HepG2 (cell line): ENCODE measurements around the gene KRTAP1-1.

ENCODE experiments used
- CTCF ChIP-seq: sonication (generic); formaldehyde crosslinking; IDR thresholded peaks from 2 replicates; pipeline ENCODE4 v1.5.0; 2020; ENCODE audit warnings: mild to moderate bottlenecking, missing genetic modification reagents, moderate library complexity
- ESRRA ChIP-seq: sonication (generic); formaldehyde crosslinking; IDR thresholded peaks from 2 replicates; pipeline ENCODE4 v1.5.1; 2020; ENCODE audit warnings: mild to moderate bottlenecking, low read depth, missing genetic modification reagents
- HMG20A ChIP-seq: IDR thresholded peaks from 2 replicates; pipeline ENCODE4 v1.6.1; 2016; ENCODE audit warnings: borderline replicate concordance
- HNF4A ChIP-seq: sonication (generic); formaldehyde crosslinking; IDR thresholded peaks from 2 replicates; pipeline ENCODE4 v1.4.0; 2020; ENCODE audit warnings: missing genetic modification reagents
- POLR2AphosphoS5 ChIP-seq: IDR thresholded peaks from 2 replicates; pipeline ENCODE4 v1.6.1; 2012; ENCODE audit warnings: low read depth, low read length
- RNF2 ChIP-seq: fragments of 450-650 bp; conservative IDR thresholded peaks from 2 replicates; pipeline ENCODE4 v1.6.1; 2016; ENCODE audit warnings: low read depth
- SMC3 ChIP-seq: IDR thresholded peaks from 2 replicates; pipeline ENCODE4 v1.6.1; 2011; ENCODE audit warnings: low read length, improper control_type of control experiment
- YY1 ChIP-seq: IDR thresholded peaks from 2 replicates; pipeline ENCODE4 v1.6.1; 2011; ENCODE audit warnings: low read length, low read depth, moderate library complexity, mild to moderate bottlenecking; ENCODE audit not compliant: insufficient read depth, insufficient replicate concordance
- ZNF350 ChIP-seq: sonication (generic); formaldehyde crosslinking; IDR thresholded peaks from 2 replicates; pipeline ENCODE4 v1.4.0; 2020; ENCODE audit warnings: mild to moderate bottlenecking, low read depth, missing genetic modification reagents, borderline replicate concordance

GRCh38 chr17:41057547-41057946 lies 16.3 kb upstream of the KRTAP1-1 start:
- TF ChIP-seq HMG20A (CRISPR knock-in tag) (peak; percentile 15; the same call in 1 of the 2 replicates), RNF2 (no peak), ZNF350 (CRISPR knock-in tag) (no peak), SMC3 (no peak), HNF4A (no peak), POLR2AphosphoS5 (no peak), CTCF (no peak), ESRRA (no peak), YY1 (no peak)
